ENCODE measurements around the gene GAB3.
"Not testable (repeated sequence)": the region's sequence is repeated elsewhere in the genome, so short reads cannot be mapped to it uniquely, and the experiment has no call there.

GRCh38 chrX:154641740-154642139, 109.1 kb downstream of the GAB3 start:
- not testable (repeated sequence) for TF ChIP-seq CTCF (IDR thresholded peaks at IDR 0.05); ZFX (IDR thresholded peaks at IDR 0.05; ENCODE audit: borderline replicate concordance)

All from 22Rv1 (cell line).